Gastrocnemius medialis (tissue), 4 donors: Measurements from ENCODE around the gene PRKD2. TPM values are rescaled to one million over a fixed set of nuclear protein-coding genes. Genes with fewer than 3 reads are reported as not detected.
"Not testable (repeated sequence)": the region's sequence is repeated elsewhere in the genome, so short reads cannot be mapped to it uniquely, and the experiment has no call there.

Experiments used
- ATAC-seq, 2 donors: fragments of 150-250 bp; one replicate each; pipeline ENCODE4 v1.9.1; 2016
- DNase-seq, 2 donors: peaks; one replicate each; pipeline ENCODE4 v3.0.0-alpha.2; 2019
- H3K27ac ChIP-seq, 4 donors: fragments of 200-600 bp; sonication (generic); 1 replicate in 1 of 4; 2 replicates in 3 of 4; pipeline ENCODE4 v1.5.1; 2016 to 2018; ENCODE audit warnings: mild to moderate bottlenecking in 2 of 4, moderate library complexity in 1 of 4
- H3K27me3 ChIP-seq, 3 donors: fragments of 200-600 bp; sonication (generic) in 2 of 3; 1 replicate in 1 of 3; 2 replicates in 2 of 3; pipeline versions ENCODE4 v1.5.1 to v1.6.0; 2016 to 2019; ENCODE audit warnings: mild to moderate bottlenecking in 1 of 3, moderate library complexity in 1 of 3
- H3K36me3 ChIP-seq, 2 donors: fragments of 200-600 bp; sonication (generic) in 1 of 2; one replicate each; pipeline ENCODE4 v1.5.1; 2017 to 2018
- H3K4me1 ChIP-seq, 2 donors: fragments of 200-600 bp; sonication (generic) in 1 of 2; one replicate each; pipeline ENCODE4 v1.5.1; 2016 to 2017; ENCODE audit warnings: mild to moderate bottlenecking in 2 of 2
- H3K4me3 ChIP-seq, 4 donors: fragments of 200-600 bp; sonication (generic) in 3 of 4; 1 replicate in 1 of 4; 2 replicates in 3 of 4; pipeline ENCODE4 v1.5.1; 2016 to 2019; ENCODE audit warnings: mild to moderate bottlenecking in 2 of 4
- H3K9me3 ChIP-seq, 3 donors: fragments of 200-600 bp; sonication (generic) in 2 of 3; 1 replicate in 1 of 3; 2 replicates in 2 of 3; pipeline ENCODE4 v1.5.1; 2016 to 2019
- CTCF ChIP-seq, 5 experiments: fragments of 450-650 bp in 3 of 5; fragments of 200-600 bp in 2 of 5; sonication (generic) in 2 of 5; IDR thresholded peaks in 4 of 5; conservative IDR thresholded peaks in 1 of 5; 1 replicate in 4 of 5; 2 replicates in 1 of 5; pipeline ENCODE4 v1.5.1; 2016 to 2019; ENCODE audit warnings: antibody characterized with exemption in 5 of 5, mild to moderate bottlenecking in 3 of 5, moderate library complexity in 3 of 5
- POLR2A ChIP-seq, 2 donors: fragments of 450-650 bp; IDR thresholded peaks; one replicate each; pipeline ENCODE4 v1.6.1; 2017; ENCODE audit warnings: antibody characterized with exemption in 2 of 2, mild to moderate bottlenecking in 2 of 2, moderate library complexity in 2 of 2
- in situ Hi-C, 4 donors: fragments of 200-750 bp; cut with MboI; loops; one replicate each; pipeline versions ENCODE4 v1.15.0 to v1.8.0; 2017; ENCODE audit warnings: low sequenced_read_pairs in 4 of 4
- intact Hi-C: fragments of 100-400 bp; cut with DNase I; formaldehyde crosslinking; loops from one replicate; pipeline ENCODE4 v1.15.1; 2023; ENCODE audit warnings: low total_unique reads
- total RNA-seq, 4 donors: library from RNA; depleted of rRNA; stranded (reverse); fragments of >200 nt; gene quantifications; one replicate each; pipeline versions ENCODE4 v1.1.0 to v1.2.3, GENCODE V29; 2016

PRKD2 gene
- total RNA-seq, 4 donors from 2014 or later: 4.2 to 7.2 (median 6.1) TPM

GRCh38 chr19:46631481-46631880 is 85.4 kb downstream of the PRKD2 start:
- Histone ChIP-seq H3K4me1 (peaks cover 4 to 14% of the 10 kb centered on the region in 2 donors), H3K36me3 (no peaks in the 10 kb centered on the region), H3K27ac (no peak overlapping the region), H3K9me3 (no peaks in the 10 kb centered on the region), H3K27me3 (peaks cover 22 to 31% (median 30%) of the 10 kb centered on the region in 3 donors), H3K4me3 (no peak overlapping the region)
- intact Hi-C loops (no loop called here), in situ Hi-C loops (no loop called here)
- peak in 1 of 2 donors; percentile 57 for DNase-seq
- no peak for ATAC-seq
- TF ChIP-seq CTCF (IDR thresholded peaks at IDR 0.05 in 4 of 5, conservative IDR thresholded peaks at IDR 0.05 in 1 of 5): no peak
- no peak for TF ChIP-seq POLR2A (IDR thresholded peaks at IDR 0.05)

GRCh38 chr19:46630586-46631205 is 86.2 kb downstream of the PRKD2 start:
- Histone ChIP-seq H3K36me3 (no peaks in the 10 kb centered on the region), H3K27ac (no peak overlapping the region), H3K4me3 (no peak overlapping the region), H3K27me3 (peaks cover 22 to 24% (median 24%) of the 10 kb centered on the region in 3 donors), H3K4me1 (peaks cover 9 to 18% of the 10 kb centered on the region in 2 donors), H3K9me3 (no peaks in the 10 kb centered on the region)
- intact Hi-C loops (no loop called here), in situ Hi-C loops (no loop called here)
- TF ChIP-seq CTCF (IDR thresholded peaks at IDR 0.05 in 4 of 5, conservative IDR thresholded peaks at IDR 0.05 in 1 of 5): no peak
- ATAC-seq: no peak
- DNase-seq: no peak

GRCh38 chr19:46629546-46630025 is 87.3 kb downstream of the PRKD2 start:
- Histone ChIP-seq H3K36me3 (no peaks in the 10 kb centered on the region), H3K27me3 (peaks cover 17 to 18% (median 18%) of the 10 kb centered on the region in 3 donors), H3K4me3 (no peak overlapping the region), H3K9me3 (no peaks in the 10 kb centered on the region), H3K27ac (no peak overlapping the region), H3K4me1 (peaks cover 11 to 19% of the 10 kb centered on the region in 2 donors)
- intact Hi-C loops (no loop called here), in situ Hi-C loops (no loop called here)
- ATAC-seq (no peak), DNase-seq (no peak)
- TF ChIP-seq CTCF (IDR thresholded peaks at IDR 0.05 in 4 of 5, conservative IDR thresholded peaks at IDR 0.05 in 1 of 5): no peak
- no peak for TF ChIP-seq POLR2A (IDR thresholded peaks at IDR 0.05)

- peaks cover 12 to 18% (median 14%) of the 10 kb centered on the region in 3 donors for H3K27me3 ChIP-seq
- H3K4me1 ChIP-seq: peaks cover 11 to 16% of the 10 kb centered on the region in 2 donors
- DNase-seq, H3K4me3 ChIP-seq, H3K27ac ChIP-seq, H3K36me3 ChIP-seq, intact Hi-C loops, H3K9me3 ChIP-seq, ATAC-seq, in situ Hi-C loops: not testable (repeated sequence)
Measured at GRCh38 chr19:46628970-46629369, 87.9 kb downstream of the PRKD2 start.

- TF ChIP-seq CTCF (IDR thresholded peaks at IDR 0.05 in 4 of 5, conservative IDR thresholded peaks at IDR 0.05 in 1 of 5) (no peak), POLR2A (IDR thresholded peaks at IDR 0.05) (no peak)
- no peak for ATAC-seq
- Histone ChIP-seq H3K4me3 (no peak overlapping the region), H3K27me3 (no peaks in the 10 kb centered on the region), H3K27ac (peak overlapping the region in 2 of 4 donors; percentile 72 to 83), H3K9me3 (no peaks in the 10 kb centered on the region), H3K36me3 (no peaks in the 10 kb centered on the region), H3K4me1 (peaks cover 7 to 14% of the 10 kb centered on the region in 2 donors)
- intact Hi-C loops: no loop called here
- in situ Hi-C loops: no loop called here
- no peak for DNase-seq
Measured at GRCh38 chr19:46626446-46626845, 90.5 kb downstream of the PRKD2 start.
